B cell (primary cell): ENCODE results near the gene DGKA. TPM values are rescaled to one million over a fixed set of nuclear protein-coding genes. Genes with fewer than 3 reads are reported as not detected.

ENCODE experiments used
- ATAC-seq: fragments of 200-7000 bp; cut with Tn5 transposase; one replicate; pipeline ENCODE4 v1.10.0; 2021; ENCODE audit warnings: low read depth, mild to moderate bottlenecking, moderate number of reproducible peaks, moderate library complexity
- CTCF ChIA-PET: fragments of 350-600 bp; sonication (Branson Sonifier 250); formaldehyde crosslinking; loops from one replicate; lab custom pipeline; 2021; ENCODE audit warnings: antibody characterized with exemption, inconsistent platforms; lab: Charles Lee
- POLR2A ChIA-PET: fragments of 350-600 bp; sonication (Branson Sonifier 250); formaldehyde crosslinking; loops from one replicate; lab custom pipeline; 2021; ENCODE audit warnings: antibody characterized with exemption; lab: Charles Lee
- DNase-seq: peaks from one replicate; pipeline ENCODE4 v3.0.0; 2013
- H2AFZ ChIP-seq: 2 replicates; pipeline ENCODE4 v1.6.1; 2012; ENCODE audit warnings: mild to moderate bottlenecking, low read depth, low read length; ENCODE audit not compliant: insufficient read depth, poor library complexity, severe bottlenecking
- H3K27ac ChIP-seq, 2 donors: 1 replicate in 1 of 2; 2 replicates in 1 of 2; pipeline ENCODE4 v1.5.1; 2012 to 2013; ENCODE audit warnings: low read length in 2 of 2, mild to moderate bottlenecking in 2 of 2, moderate library complexity in 1 of 2
- H3K27me3 ChIP-seq, 4 experiments: fragments of 200-600 bp in 1 of 4; sonication (generic) in 1 of 4; replicated peaks in 1 of 4; 1 replicate in 2 of 4; 2 replicates in 2 of 4; pipeline versions ENCODE4 v1.6.1 to v1.7.0; 2013 to 2016; ENCODE audit warnings: low read length in 3 of 4, mild to moderate bottlenecking in 2 of 4, mixed read lengths in 1 of 4, moderate library complexity in 1 of 4; ENCODE audit not compliant: insufficient read depth in 4 of 4, control insufficient read depth in 3 of 4; ENCODE audit errors: control extremely low read depth in 1 of 4
- H3K36me3 ChIP-seq, 2 experiments: replicated peaks in 1 of 2; 1 replicate in 1 of 2; 2 replicates in 1 of 2; pipeline versions ENCODE4 v1.6.1 to v1.7.1; 2013; ENCODE audit warnings: low read length in 1 of 2; ENCODE audit not compliant: insufficient read depth in 2 of 2, control insufficient read depth in 1 of 2; ENCODE audit errors: control extremely low read depth in 1 of 2, extremely low read depth in 1 of 2
- H3K4me1 ChIP-seq, 2 donors: fragments of 200-600 bp in 1 of 2; sonication (generic) in 1 of 2; 1 replicate in 1 of 2; 2 replicates in 1 of 2; pipeline versions ENCODE4 v1.5.1 to v1.6.1; 2013 to 2017; ENCODE audit warnings: low read length in 2 of 2; ENCODE audit not compliant: control insufficient read depth in 2 of 2, insufficient read depth in 2 of 2
- H3K4me2 ChIP-seq: replicated peaks from 2 replicates; pipeline ENCODE3; 2012; ENCODE audit warnings: mild to moderate bottlenecking, low read depth, low read length; ENCODE audit not compliant: poor library complexity, severe bottlenecking
- H3K4me3 ChIP-seq, 5 experiments: fragments of 200-600 bp in 1 of 5; sonication (generic) in 1 of 5; 1 replicate in 3 of 5; 2 replicates in 2 of 5; pipeline versions ENCODE4 v1.5.1 to v1.7.0; 2011 to 2016; ENCODE audit warnings: low read length in 4 of 5, mild to moderate bottlenecking in 4 of 5, low read depth in 2 of 5, control low read depth in 1 of 5, moderate library complexity in 1 of 5; ENCODE audit not compliant: insufficient read depth in 1 of 5; ENCODE audit errors: control extremely low read depth in 1 of 5, extremely low read depth in 1 of 5
- H3K79me2 ChIP-seq: fragments of 200-600 bp; sonication (generic); one replicate; pipeline ENCODE4 v1.6.0; 2016; ENCODE audit warnings: low read length; ENCODE audit not compliant: control insufficient read depth, insufficient read depth
- H3K9ac ChIP-seq: fragments of 200-600 bp; sonication (generic); 2 replicates; pipeline ENCODE4 v1.6.1; 2017; ENCODE audit warnings: mild to moderate bottlenecking, low read length, moderate library complexity
- H3K9me3 ChIP-seq, 3 donors: one replicate each; pipeline versions ENCODE4 v1.6.1 to v1.7.1; 2013; ENCODE audit warnings: low read length in 2 of 3; ENCODE audit not compliant: control insufficient read depth in 2 of 3, insufficient read depth in 1 of 3; ENCODE audit errors: control extremely low read depth in 1 of 3
- H4K20me1 ChIP-seq: 2 replicates; pipeline ENCODE4 v1.6.0; 2012; ENCODE audit warnings: mild to moderate bottlenecking, low read length; ENCODE audit not compliant: insufficient read depth, control insufficient read depth, poor library complexity, severe bottlenecking
- H3K27ac Mint-ChIP-seq: one replicate; pipeline ENCODE4 v1.8.0; 2021; ENCODE audit warnings: mixed read lengths
- H3K27me3 Mint-ChIP-seq: one replicate; pipeline ENCODE4 v1.8.0; 2021; ENCODE audit warnings: mixed read lengths
- H3K4me1 Mint-ChIP-seq: one replicate; pipeline ENCODE4 v1.8.0; 2021; ENCODE audit warnings: mixed read lengths
- H3K4me3 Mint-ChIP-seq: one replicate; pipeline ENCODE4 v1.8.0; 2021; ENCODE audit warnings: mixed read lengths
- H3K9me3 Mint-ChIP-seq: one replicate; pipeline ENCODE4 v1.8.0; 2022; ENCODE audit warnings: mixed read lengths; ENCODE audit not compliant: insufficient read depth
- EZH2 ChIP-seq: IDR thresholded peaks from 2 replicates; pipeline ENCODE4 v1.6.1; 2012; ENCODE audit warnings: borderline replicate concordance, low read depth, mild to moderate bottlenecking, moderate library complexity, low read length; ENCODE audit not compliant: insufficient read depth, poor library complexity, severe bottlenecking
- WGBS: methylation state at CpG from one replicate; pipeline ENCODE4 v1.1.5; 2013; ENCODE audit warnings: missing lambda C conversion rate; ENCODE audit not compliant: insufficient coverage; 5-methylcytosine and 5-hydroxymethylcytosine counted together
- intact Hi-C: fragments of 100-400 bp; cut with micrococcal nuclease; formaldehyde crosslinking; loops from one replicate; pipeline ENCODE4 v1.10.0; 2022
- polyA plus RNA-seq: library from polyadenylated mRNA; depleted of rRNA; stranded (reverse); fragments of >200 nt; gene quantifications from 2 replicates; pipeline ENCODE4 v1.2.3, GENCODE V29; 2012
- total RNA-seq, 2 donors: library from RNA; stranded (reverse); fragments of 120-200 nt in 1 of 2; gene quantifications; 1 replicate in 1 of 2; 2 replicates in 1 of 2; pipeline versions ENCODE4 v1.2.3 to v1.2.4, GENCODE V29; 2013 to 2022
- TF ChIP-seq, protein P1 (sequence below): fragments of 200-600 bp; IDR thresholded peaks from one replicate; pipeline ENCODE4 v1.8.0; 2022; ENCODE audit warnings: antibody characterized with exemption, mild to moderate bottlenecking

The DGKA gene
- total and polyA plus RNA-seq, 2 donors (not counting 1 experiment from before 2014, with no cell fraction given) = 238 to 269 TPM

DNA sequence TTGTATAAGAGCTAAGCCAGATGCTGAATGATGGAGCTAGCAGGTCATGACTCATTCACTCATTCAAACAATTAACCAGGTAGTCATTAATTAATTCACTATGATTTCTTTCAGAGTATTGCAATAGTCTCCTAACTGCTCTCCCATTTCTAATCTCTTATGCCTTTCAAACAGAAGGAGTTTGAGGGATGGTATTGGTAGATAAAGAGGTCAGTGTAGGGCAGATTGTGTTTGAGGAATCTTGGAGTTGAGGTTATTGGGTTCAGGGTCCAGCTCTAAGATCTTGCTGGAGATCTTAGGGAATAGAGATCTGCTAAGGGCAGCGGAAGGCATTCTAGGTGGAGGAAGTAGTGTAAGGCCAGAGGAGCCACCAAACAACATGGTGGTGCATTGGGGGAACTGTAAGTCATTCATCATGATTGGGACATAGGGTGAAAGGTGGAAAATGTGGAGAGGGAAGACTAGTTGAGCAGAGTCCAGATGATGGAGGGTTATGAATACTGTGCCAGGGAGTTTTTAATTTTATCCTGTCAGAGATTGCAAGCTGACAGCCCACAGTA, 11.7 kb downstream of the DGKA start:
- CTCF ChIA-PET = interaction anchor here (1.0 to 8.7 kb wide), 4 partner anchors 13 to 203 kb away, joined by 3 to 155 read pairs (median 58); partner anchors contain the start of genes DGKA and PYM1
- Histone ChIP-seq H3K79me2 (peaks cover 19% of the 10 kb centered on the region), H3K4me2 (no peak overlapping the region), H2AFZ (no peak overlapping the region), H3K9me3 (no peaks in the 10 kb centered on the region), H3K36me3 (peaks cover 17 to 78% of the 10 kb centered on the region in 2 experiments), H4K20me1 (peaks cover 10% of the 10 kb centered on the region), H3K27ac (no peak overlapping the region), H3K4me3 (no peak overlapping the region), H3K4me1 (peaks cover 7 to 12% of the 10 kb centered on the region in 2 donors), H3K27me3 (no peaks in the 10 kb centered on the region), H3K9ac (no peak overlapping the region)
- no peaks in the 10 kb centered on the region for H3K27me3 Mint-ChIP-seq
- TF ChIP-seq EZH2 = no peak
- no peak for ATAC-seq
- H3K4me1 Mint-ChIP-seq = peaks cover 12% of the 10 kb centered on the region
- no peak overlapping the region for H3K27ac Mint-ChIP-seq
- POLR2A ChIA-PET = no interaction called here
- DNase-seq = no peak
- H3K9me3 Mint-ChIP-seq = no peaks in the 10 kb centered on the region
- 100% methylated on average over 1 of the region's 1 CpG for WGBS
- no peak overlapping the region for H3K4me3 Mint-ChIP-seq
- intact Hi-C loops = no loop called here

DNA sequence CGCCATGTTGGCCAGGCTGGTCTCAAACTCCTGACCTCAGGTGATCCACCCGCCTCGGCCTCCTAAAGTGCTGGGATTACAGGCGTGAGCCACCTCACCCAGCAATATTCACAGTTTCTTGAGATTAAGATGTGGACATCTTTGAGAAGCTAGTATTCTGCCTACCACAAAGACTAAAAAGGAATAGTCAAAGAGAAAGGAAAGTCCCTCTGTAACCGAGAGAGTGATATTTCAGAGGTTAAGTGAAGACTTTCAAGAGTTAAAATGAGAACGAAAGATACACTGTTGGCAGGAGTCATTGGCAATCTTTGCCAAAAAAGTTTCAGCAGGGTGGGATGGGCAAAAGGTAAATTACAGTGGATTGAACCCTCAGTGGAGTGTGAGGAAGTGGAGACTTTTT, 15.6 kb downstream of the DGKA start:
- POLR2A ChIA-PET = interaction anchor here (0.7 kb wide), 2 partner anchors 12 to 56 kb away, joined by 3 to 5 read pairs; no protein-coding TSS in a partner anchor
- TF ChIP-seq, protein P1, sequence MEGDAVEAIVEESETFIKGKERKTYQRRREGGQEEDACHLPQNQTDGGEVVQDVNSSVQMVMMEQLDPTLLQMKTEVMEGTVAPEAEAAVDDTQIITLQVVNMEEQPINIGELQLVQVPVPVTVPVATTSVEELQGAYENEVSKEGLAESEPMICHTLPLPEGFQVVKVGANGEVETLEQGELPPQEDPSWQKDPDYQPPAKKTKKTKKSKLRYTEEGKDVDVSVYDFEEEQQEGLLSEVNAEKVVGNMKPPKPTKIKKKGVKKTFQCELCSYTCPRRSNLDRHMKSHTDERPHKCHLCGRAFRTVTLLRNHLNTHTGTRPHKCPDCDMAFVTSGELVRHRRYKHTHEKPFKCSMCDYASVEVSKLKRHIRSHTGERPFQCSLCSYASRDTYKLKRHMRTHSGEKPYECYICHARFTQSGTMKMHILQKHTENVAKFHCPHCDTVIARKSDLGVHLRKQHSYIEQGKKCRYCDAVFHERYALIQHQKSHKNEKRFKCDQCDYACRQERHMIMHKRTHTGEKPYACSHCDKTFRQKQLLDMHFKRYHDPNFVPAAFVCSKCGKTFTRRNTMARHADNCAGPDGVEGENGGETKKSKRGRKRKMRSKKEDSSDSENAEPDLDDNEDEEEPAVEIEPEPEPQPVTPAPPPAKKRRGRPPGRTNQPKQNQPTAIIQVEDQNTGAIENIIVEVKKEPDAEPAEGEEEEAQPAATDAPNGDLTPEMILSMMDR = no peak
- no peak for TF ChIP-seq EZH2
- no peaks in the 10 kb centered on the region for H3K9me3 ChIP-seq
- peaks cover 11% of the 10 kb centered on the region for H3K79me2 ChIP-seq
- no peaks in the 10 kb centered on the region for H3K27me3 Mint-ChIP-seq
- intact Hi-C loops = no loop called here
- H4K20me1 ChIP-seq = peaks cover 4% of the 10 kb centered on the region
- no peak overlapping the region for H3K9ac ChIP-seq
- DNase-seq (no peak), ATAC-seq (no peak)
- no peak overlapping the region for H3K27ac ChIP-seq
- peak overlapping the region; percentile 60 for H3K27ac Mint-ChIP-seq
- H3K4me3 Mint-ChIP-seq = no peak overlapping the region
- no peaks in the 10 kb centered on the region for H3K27me3 ChIP-seq
- 78% methylated on average over 2 of the region's 6 CpGs for WGBS
- no peak overlapping the region for H3K4me3 ChIP-seq
- no peak overlapping the region for H2AFZ ChIP-seq
- CTCF ChIA-PET = no interaction called here
- H3K4me1 ChIP-seq = no peaks in the 10 kb centered on the region
- H3K36me3 ChIP-seq = peaks cover 21 to 59% of the 10 kb centered on the region in 2 experiments
- H3K9me3 Mint-ChIP-seq = no peaks in the 10 kb centered on the region
- peaks cover 1% of the 10 kb centered on the region for H3K4me1 Mint-ChIP-seq
- no peak overlapping the region for H3K4me2 ChIP-seq
